H1 (cell line): Measurements from ENCODE around the gene PDE4DIP. TPM values are rescaled to one million over a fixed set of nuclear protein-coding genes. Genes with fewer than 3 reads are reported as not detected.
"Not testable (repeated sequence)": the region's sequence is repeated elsewhere in the genome, so short reads cannot be mapped to it uniquely, and the experiment has no call there.

Source experiments
- CTCF ChIA-PET: fragments of 300-600 bp; sonication (Branson Sonifier 250); formaldehyde crosslinking; loops from one replicate; lab custom pipeline; 2021; ENCODE audit not compliant: partially characterized antibody; lab: Charles Lee
- POLR2A ChIA-PET: fragments of 300-600 bp; sonication (Branson Sonifier 250); formaldehyde crosslinking; loops from one replicate; lab custom pipeline; 2021; ENCODE audit warnings: inconsistent platforms; ENCODE audit not compliant: partially characterized antibody; lab: Charles Lee
- DNase-seq, 2 experiments: peaks; one replicate each; pipeline versions ENCODE4 v3.0.0 to v3.0.0-alpha.2; 2010 to 2022; ENCODE audit warnings: low spot score in 2 of 2, low read depth in 1 of 2, mixed read lengths in 1 of 2
- FAIRE-seq: peaks from 2 replicates; lab custom pipeline; 2011; peaks lifted over from hg19 to GRCh38; lab: Jason Lieb, UNC
- H2AFZ ChIP-seq: 2 replicates; pipeline ENCODE4 v1.8.1; 2012; ENCODE audit warnings: low read length, inconsistent platforms
- H2AK5ac ChIP-seq: 2 replicates; pipeline ENCODE4 v1.6.1; 2013; ENCODE audit warnings: low read depth, low read length
- H2BK120ac ChIP-seq: replicated peaks from 2 replicates; pipeline ENCODE3; 2013; ENCODE audit warnings: low read depth, low read length, inconsistent platforms
- H2BK12ac ChIP-seq: 2 replicates; pipeline ENCODE4 v1.6.1; 2013; ENCODE audit warnings: low read depth, low read length
- H2BK15ac ChIP-seq: 2 replicates; pipeline ENCODE4 v1.6.1; 2013; ENCODE audit warnings: low read length
- H2BK20ac ChIP-seq: 2 replicates; pipeline ENCODE4 v1.6.1; 2013; ENCODE audit warnings: low read length
- H2BK5ac ChIP-seq: 2 replicates; pipeline ENCODE4 v1.6.1; 2013; ENCODE audit warnings: low read depth, low read length
- H3K14ac ChIP-seq: 2 replicates; pipeline ENCODE4 v1.6.1; 2013; ENCODE audit warnings: inconsistent platforms; ENCODE audit not compliant: insufficient read length
- H3K18ac ChIP-seq: 2 replicates; pipeline ENCODE4 v1.6.1; 2013; ENCODE audit warnings: low read length; ENCODE audit errors: extremely low read depth
- H3K23ac ChIP-seq: 2 replicates; pipeline ENCODE4 v1.6.1; 2013; ENCODE audit warnings: inconsistent platforms; ENCODE audit not compliant: insufficient read length
- H3K23me2 ChIP-seq: 2 replicates; pipeline ENCODE4 v1.6.1; 2013; ENCODE audit warnings: low read depth, low read length
- H3K27ac ChIP-seq: 2 replicates; pipeline ENCODE4 v1.6.1; 2011; ENCODE audit warnings: low read depth, low read length, inconsistent platforms
- H3K27me3 ChIP-seq, 4 experiments: replicated peaks in 1 of 4; 1 replicate in 1 of 4; 2 replicates in 3 of 4; pipeline versions ENCODE4 v1.6.1 to v1.8.1; 2011 to 2013; ENCODE audit warnings: low read length in 3 of 4, mild to moderate bottlenecking in 3 of 4, inconsistent platforms in 2 of 4, mixed read lengths in 2 of 4, moderate library complexity in 1 of 4; ENCODE audit not compliant: control insufficient read depth in 3 of 4, insufficient read depth in 3 of 4; ENCODE audit errors: extremely low read depth in 1 of 4
- H3K36me3 ChIP-seq, 4 experiments: 2 replicates each; pipeline versions ENCODE4 v1.6.1 to v1.8.1; 2011 to 2013; ENCODE audit warnings: mild to moderate bottlenecking in 4 of 4, low read length in 3 of 4, moderate library complexity in 2 of 4, control low read depth in 1 of 4, inconsistent platforms in 1 of 4; ENCODE audit not compliant: insufficient read depth in 4 of 4, control insufficient read depth in 2 of 4
- H3K4ac ChIP-seq: replicated peaks from 2 replicates; pipeline ENCODE3; 2013; ENCODE audit warnings: low read length, low read depth, mixed read lengths, inconsistent platforms; ENCODE audit not compliant: insufficient read length
- H3K4me1 ChIP-seq, 4 experiments: replicated peaks in 1 of 4; 1 replicate in 1 of 4; 2 replicates in 3 of 4; pipeline versions ENCODE4 v1.6.1 to v1.8.1; 2011 to 2013; ENCODE audit warnings: low read length in 3 of 4, inconsistent platforms in 2 of 4, mixed read lengths in 1 of 4; ENCODE audit not compliant: insufficient read depth in 4 of 4, control insufficient read depth in 3 of 4
- H3K4me2 ChIP-seq, 2 experiments: 2 replicates each; pipeline versions ENCODE4 v1.6.1 to v1.8.1; 2011 to 2013; ENCODE audit warnings: low read depth in 2 of 2, low read length in 2 of 2, control low read depth in 1 of 2, inconsistent platforms in 1 of 2, mild to moderate bottlenecking in 1 of 2; ENCODE audit not compliant: insufficient read depth in 1 of 2
- H3K4me3 ChIP-seq, 4 experiments: fragments of 200-600, 300-600 bp in 1 of 4; sonication (generic), shearing (Covaris generic), sonication (Bioruptor Twin) in 1 of 4; 2 replicates each; pipeline versions ENCODE4 v1.5.1 to v1.8.1; 2011 to 2016; ENCODE audit warnings: low read length in 4 of 4, low read depth in 3 of 4, control low read depth in 2 of 4, inconsistent platforms in 2 of 4, mild to moderate bottlenecking in 2 of 4, mixed read lengths in 1 of 4, moderate library complexity in 1 of 4; ENCODE audit not compliant: insufficient read depth in 2 of 4; ENCODE audit errors: extremely low read depth in 1 of 4
- H3K56ac ChIP-seq: replicated peaks from 2 replicates; pipeline ENCODE3; 2013; ENCODE audit warnings: low read depth, mild to moderate bottlenecking, mixed read lengths, low read length, inconsistent platforms; ENCODE audit not compliant: insufficient read length
- H3K79me1 ChIP-seq: 2 replicates; pipeline ENCODE4 v1.6.1; 2013; ENCODE audit warnings: low read depth, low read length, control low read depth
- H3K79me2 ChIP-seq, 2 experiments: 2 replicates each; pipeline versions ENCODE4 v1.6.1 to v1.8.1; 2012 to 2013; ENCODE audit warnings: low read length in 2 of 2, mild to moderate bottlenecking in 2 of 2, inconsistent platforms in 1 of 2; ENCODE audit not compliant: insufficient read depth in 2 of 2, control insufficient read depth in 1 of 2
- H3K9ac ChIP-seq, 4 experiments: replicated peaks in 1 of 4; 1 replicate in 1 of 4; 2 replicates in 3 of 4; pipeline versions ENCODE4 v1.6.1 to v1.8.1; 2011 to 2013; ENCODE audit warnings: low read depth in 3 of 4, low read length in 3 of 4, control low read depth in 2 of 4, mild to moderate bottlenecking in 2 of 4, moderate library complexity in 2 of 4, inconsistent platforms in 1 of 4; ENCODE audit errors: extremely low read depth in 1 of 4
- H3K9me3 ChIP-seq, 2 experiments: 2 replicates each; pipeline versions ENCODE4 v1.6.1 to v1.8.1; 2012 to 2013; ENCODE audit warnings: mild to moderate bottlenecking in 2 of 2, moderate library complexity in 2 of 2, control low read depth in 1 of 2, inconsistent platforms in 1 of 2, low read depth in 1 of 2, low read length in 1 of 2, mixed read lengths in 1 of 2; ENCODE audit not compliant: insufficient read depth in 2 of 2
- H4K20me1 ChIP-seq, 2 experiments: replicated peaks in 1 of 2; 2 replicates each; pipeline versions ENCODE3 to v1.8.1; 2011 to 2013; ENCODE audit warnings: inconsistent platforms in 2 of 2, low read length in 2 of 2, mild to moderate bottlenecking in 1 of 2; ENCODE audit not compliant: insufficient read depth in 2 of 2, control insufficient read depth in 1 of 2
- H4K5ac ChIP-seq: 2 replicates; pipeline ENCODE4 v1.6.1; 2013; ENCODE audit warnings: low read length, low read depth, mixed read lengths, inconsistent platforms; ENCODE audit not compliant: insufficient read length
- H4K8ac ChIP-seq: 2 replicates; pipeline ENCODE4 v1.8.0; 2013; ENCODE audit warnings: mild to moderate bottlenecking, moderate library complexity, low read length, inconsistent platforms; ENCODE audit not compliant: insufficient read depth; ENCODE audit errors: extremely low read depth
- H4K91ac ChIP-seq: replicated peaks from 2 replicates; pipeline ENCODE3; 2013; ENCODE audit warnings: low read length, mixed read lengths, inconsistent platforms; ENCODE audit not compliant: insufficient read length
- WGBS, 2 experiments: shearing (Covaris generic) in 1 of 2; methylation state at CpG; one replicate each; pipeline versions ENCODE4 v1.1.6 to v1.1.7; 2013 to 2015; ENCODE audit warnings: low lambda C conversion rate in 2 of 2, mixed read lengths in 2 of 2, inconsistent platforms in 1 of 2, low coverage in 1 of 2, missing lambda C conversion rate in 1 of 2; ENCODE audit not compliant: insufficient replicate concordance in 2 of 2, insufficient coverage in 1 of 2, insufficient read length in 1 of 2; ENCODE audit errors: extremely low coverage in 1 of 2, missing lambda C conversion rate in 1 of 2; 5-methylcytosine and 5-hydroxymethylcytosine counted together
- polyA plus RNA-seq, 7 experiments: library from polyadenylated mRNA; depleted of rRNA in 3 of 7; stranded (reverse) in 5 of 7; unstranded in 2 of 7; fragments of >200 nt in 5 of 7; fragments of 200-250 nt in 2 of 7; gene quantifications; 1 replicate in 5 of 7; 2 replicates in 1 of 7; 4 replicates in 1 of 7; pipeline versions ENCODE4 v1.2.1 to v1.2.3, GENCODE V29; 2011 to 2013; ENCODE audit warnings: missing spikeins in 2 of 7, mixed read lengths in 2 of 7
- total RNA-seq: library from RNA; stranded (reverse); fragmentation: NEBNext Ultra II Directional; extraction: Animal tissue kit (Norgen Biotek cat#: 25700); gene quantifications from 2 replicates; pipeline ENCODE4 v1.2.1, GENCODE V29; 2021

Gene PDE4DIP
- total and polyA plus RNA-seq, 2 of the 8 experiments (the other 6 are each of a cell fraction or from before 2014, with no cell fraction given): 8.4 to 40.5 TPM

- CTCF ChIA-PET: not testable (repeated sequence)
Measured at GRCh38 chr1:148822180-148822579, 22.0 kb upstream of the PDE4DIP start.

GRCh38 chr1:148823822-148824221 lies 20.4 kb upstream of the PDE4DIP start:
- H3K9ac ChIP-seq, H4K91ac ChIP-seq, CTCF ChIA-PET, H2BK120ac ChIP-seq, H3K4ac ChIP-seq, H4K5ac ChIP-seq, H2AK5ac ChIP-seq, H2BK5ac ChIP-seq, H3K23ac ChIP-seq, FAIRE-seq, H3K18ac ChIP-seq, H3K4me1 ChIP-seq, H4K20me1 ChIP-seq, H2BK12ac ChIP-seq, H4K8ac ChIP-seq, H3K27me3 ChIP-seq, H3K79me2 ChIP-seq, H2BK20ac ChIP-seq, H2BK15ac ChIP-seq, H3K36me3 ChIP-seq, H3K23me2 ChIP-seq, H3K14ac ChIP-seq, H3K27ac ChIP-seq, POLR2A ChIA-PET, H3K4me2 ChIP-seq, H3K79me1 ChIP-seq, H3K9me3 ChIP-seq, H3K56ac ChIP-seq, H3K4me3 ChIP-seq, DNase-seq, H2AFZ ChIP-seq: not testable (repeated sequence)
- no CpG with 5 or more reads among the region's 2 CpGs for WGBS, 2 experiments

More at GRCh38 chr1:148822180-148822579, 22.0 kb upstream of the PDE4DIP start:
- H3K27ac ChIP-seq, H3K4ac ChIP-seq, H3K4me3 ChIP-seq, H2BK120ac ChIP-seq, H2BK20ac ChIP-seq, H3K56ac ChIP-seq, H3K27me3 ChIP-seq, H3K4me2 ChIP-seq, H4K20me1 ChIP-seq, H2BK12ac ChIP-seq, H4K91ac ChIP-seq, H3K79me2 ChIP-seq, H3K23ac ChIP-seq, H3K79me1 ChIP-seq, POLR2A ChIA-PET, FAIRE-seq, H2AFZ ChIP-seq, H4K5ac ChIP-seq, H3K4me1 ChIP-seq, H2AK5ac ChIP-seq, H3K23me2 ChIP-seq, H3K36me3 ChIP-seq, H3K9ac ChIP-seq, H3K9me3 ChIP-seq, H2BK15ac ChIP-seq, DNase-seq, H3K18ac ChIP-seq, H4K8ac ChIP-seq, H2BK5ac ChIP-seq, H3K14ac ChIP-seq: not testable (repeated sequence)
- WGBS, 2 experiments: 100% methylated on average over 1 of the region's 7 CpGs; no CpG with 5 or more reads in 1 of the 2 experiments
